AG08395 (cell line): Measurements from ENCODE around the gene RNF208.
"Not testable (repeated sequence)": the region's sequence is repeated elsewhere in the genome, so short reads cannot be mapped to it uniquely, and the experiment has no call there.

ENCODE experiments used
- DNase-seq: peaks from one replicate; pipeline ENCODE4 v3.0.0; 2012; ENCODE audit warnings: mixed read lengths, low spot score

Gene RNF208, protein sequence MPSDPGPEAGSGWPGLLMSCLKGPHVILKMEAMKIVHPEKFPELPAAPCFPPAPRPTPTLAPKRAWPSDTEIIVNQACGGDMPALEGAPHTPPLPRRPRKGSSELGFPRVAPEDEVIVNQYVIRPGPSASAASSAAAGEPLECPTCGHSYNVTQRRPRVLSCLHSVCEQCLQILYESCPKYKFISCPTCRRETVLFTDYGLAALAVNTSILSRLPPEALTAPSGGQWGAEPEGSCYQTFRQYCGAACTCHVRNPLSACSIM

DNA sequence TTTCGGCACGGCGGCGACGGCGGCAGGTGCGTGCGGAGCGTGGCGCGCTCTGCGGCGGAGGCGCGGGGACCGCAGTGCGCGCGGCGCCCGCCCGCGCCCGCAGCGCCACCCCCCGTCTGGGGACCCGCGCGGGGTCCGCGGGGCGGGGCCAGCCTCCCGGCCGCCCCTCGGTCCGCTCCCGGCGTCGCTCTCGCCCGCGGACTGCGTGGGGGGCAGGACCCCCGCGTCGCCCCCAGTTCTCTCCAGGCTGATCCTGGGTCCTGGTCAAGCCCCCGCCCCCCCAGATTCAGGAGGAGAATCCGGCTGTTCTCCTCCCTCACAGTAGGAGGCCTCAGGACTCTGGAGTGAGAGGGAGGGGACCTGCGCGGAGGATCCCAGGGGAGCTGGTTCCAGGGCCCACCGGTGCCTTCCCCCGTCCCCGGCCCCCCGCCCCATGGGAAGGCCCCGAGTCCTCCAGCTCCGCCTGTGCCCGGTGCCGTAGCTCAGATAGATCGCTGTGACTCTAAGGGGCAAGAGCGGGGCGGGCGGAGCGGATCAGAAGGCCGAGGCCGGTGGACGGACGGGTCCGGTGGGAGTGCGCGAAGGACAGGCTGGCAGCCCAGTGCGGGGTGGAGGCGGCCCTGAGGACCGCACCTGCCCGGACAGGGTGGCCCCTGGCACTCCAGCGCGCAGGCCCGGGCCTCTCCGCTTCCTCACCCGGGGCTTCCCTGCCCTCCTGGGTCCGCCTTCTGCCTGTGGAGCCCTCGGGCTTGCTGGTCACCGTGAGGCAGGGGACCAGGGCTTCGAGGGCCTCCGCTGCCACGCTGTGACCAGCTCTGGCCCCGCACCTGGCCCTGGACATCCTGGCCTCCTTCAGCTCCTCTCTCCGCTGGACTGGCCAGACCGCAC lies at the start of gene RNF208:
Gene RNF208, minus strand, starts transcription at position 51 of the 888 bp plus-strand sequence. CDS start 1,028 bp downstream, outside the sequence.
- no peak for DNase-seq

DNA sequence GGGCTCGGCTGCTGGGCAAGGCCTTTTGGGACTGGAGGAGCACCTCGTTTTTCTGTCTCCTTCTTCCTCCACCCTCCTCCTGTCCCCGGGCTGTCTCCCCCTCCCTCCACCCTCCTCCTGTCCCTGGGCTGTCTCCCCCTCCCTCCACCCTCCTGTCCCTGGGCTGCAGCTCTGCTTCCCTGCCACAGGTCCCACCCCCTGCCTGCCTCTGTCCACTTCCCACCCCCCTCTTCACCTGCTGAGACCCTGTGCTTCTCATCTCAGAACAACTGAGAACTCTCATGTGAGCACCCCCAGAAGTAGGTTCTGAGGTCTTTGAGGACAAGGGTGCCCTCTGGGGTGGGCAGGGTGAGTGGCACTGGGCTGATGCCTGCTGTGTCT lies 49.6 kb upstream of the RNF208 start:
- no peak for DNase-seq

DNA sequence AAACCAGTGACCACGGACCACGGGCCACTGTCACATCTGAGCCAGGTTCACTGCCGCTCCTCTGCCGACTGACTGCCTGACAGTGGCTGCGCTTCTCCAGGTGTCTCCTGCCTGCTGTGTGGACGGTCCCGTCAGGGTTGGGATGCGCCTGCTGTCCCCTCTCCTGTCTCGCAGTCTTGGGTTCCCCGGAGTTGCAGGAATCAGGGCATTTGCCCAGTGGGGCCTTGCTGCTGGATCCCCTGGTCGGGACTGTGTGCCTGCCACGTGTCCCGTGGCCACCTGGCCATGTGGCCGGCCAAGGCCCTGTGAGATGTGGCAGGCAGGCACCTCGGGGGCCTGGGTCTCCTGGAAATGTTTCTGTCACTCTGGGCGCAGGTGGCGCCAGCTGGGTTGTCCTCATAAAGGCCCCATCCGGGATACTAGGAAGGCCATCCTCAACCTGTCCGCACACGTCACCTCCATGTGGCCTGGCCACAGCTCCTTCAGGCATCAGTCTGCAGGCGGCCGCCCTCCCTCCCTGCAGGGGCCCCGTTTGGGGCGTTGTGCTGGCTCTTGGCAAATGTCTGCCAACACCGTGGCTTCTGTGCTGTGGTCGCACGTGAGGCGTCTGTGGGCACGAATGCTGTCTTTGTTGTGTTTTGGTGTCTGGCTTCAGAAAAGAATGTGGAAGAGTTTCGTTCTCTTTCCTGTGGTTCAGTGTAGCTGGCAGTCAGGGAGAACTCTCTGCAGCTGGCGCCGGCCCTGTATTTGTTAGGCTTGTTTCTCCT lies 49.1 kb upstream of the RNF208 start:
- DNase-seq, result no peak

DNA sequence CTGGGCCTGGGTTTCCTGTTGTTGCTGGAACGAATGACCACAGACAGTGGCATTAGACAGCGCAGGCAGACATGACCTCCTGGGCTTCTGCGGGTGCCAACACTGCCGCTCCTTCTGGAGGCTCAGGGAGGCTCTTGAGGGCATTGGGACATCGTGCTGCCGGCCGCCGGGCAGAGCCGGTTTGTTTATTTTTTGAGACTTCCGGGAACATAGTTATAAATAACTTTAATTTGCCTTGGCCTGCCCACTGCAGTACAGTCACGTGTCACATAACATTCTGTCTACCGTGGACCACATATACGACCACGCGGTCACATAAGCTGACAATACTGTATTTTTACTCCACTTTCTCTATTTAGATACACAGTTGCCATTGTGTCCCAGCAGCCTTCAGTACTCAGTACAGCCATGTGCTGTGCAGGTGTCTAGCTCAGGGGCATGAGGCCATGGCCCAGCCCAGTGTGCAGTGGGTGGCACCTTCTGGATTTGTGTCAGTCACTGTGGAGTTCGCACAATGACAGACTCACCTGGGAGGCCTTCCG lies 47.3 kb upstream of the RNF208 start:
- peak; percentile 55 for DNase-seq

DNA sequence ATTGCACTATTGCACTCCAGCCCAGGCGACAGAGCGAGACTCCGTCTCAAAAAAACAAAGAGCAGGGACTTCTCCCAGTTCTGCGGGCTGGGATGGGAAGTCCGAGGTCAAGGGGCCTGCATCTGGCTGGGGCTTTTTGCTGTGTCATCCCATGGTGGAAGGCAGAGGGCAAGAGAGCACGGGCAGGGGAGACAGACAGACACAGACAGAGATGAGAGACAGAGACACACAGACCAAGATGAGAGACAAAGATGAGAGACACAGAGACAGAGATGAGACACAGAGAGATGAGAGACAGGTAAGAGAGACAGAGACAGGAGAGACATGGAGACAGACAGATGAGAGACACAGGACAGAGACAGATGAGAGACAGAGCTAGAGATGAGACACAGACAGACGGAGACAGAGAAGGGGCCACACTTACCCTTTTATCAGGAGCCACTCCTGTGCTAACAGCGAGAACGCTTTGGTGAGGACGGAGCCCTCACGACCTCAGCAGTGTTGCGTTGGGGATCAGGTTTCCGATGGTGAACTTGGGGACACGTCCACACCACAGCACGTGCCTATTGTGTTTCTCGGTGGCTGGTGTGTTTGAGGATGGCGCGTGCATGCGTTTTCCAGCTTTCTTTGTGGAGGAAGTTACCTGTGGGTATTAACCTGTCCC lies 46.6 kb upstream of the RNF208 start:
- no peak for DNase-seq

DNA sequence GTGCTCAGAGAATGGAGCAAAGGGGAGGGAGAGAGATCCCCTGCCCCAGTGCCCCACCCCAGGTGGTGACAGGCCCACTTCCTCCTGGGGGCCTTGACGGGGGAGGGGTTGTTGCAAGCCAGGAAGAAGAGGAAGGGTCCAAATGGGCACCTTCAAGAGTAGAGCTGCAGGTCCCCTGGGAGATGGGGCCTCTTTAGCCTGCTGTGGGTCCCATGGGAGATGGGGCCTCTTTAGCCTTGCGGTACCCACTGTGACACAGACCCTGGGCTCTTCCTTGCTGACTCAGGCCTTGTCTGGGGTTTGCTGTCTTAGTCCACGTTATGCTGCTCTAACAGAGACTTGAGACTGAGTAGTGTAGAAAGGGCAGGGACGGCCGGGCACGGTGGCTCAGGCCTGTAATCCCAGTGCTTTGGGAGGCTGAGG lies 45.9 kb upstream of the RNF208 start:
- no peak for DNase-seq

DNA sequence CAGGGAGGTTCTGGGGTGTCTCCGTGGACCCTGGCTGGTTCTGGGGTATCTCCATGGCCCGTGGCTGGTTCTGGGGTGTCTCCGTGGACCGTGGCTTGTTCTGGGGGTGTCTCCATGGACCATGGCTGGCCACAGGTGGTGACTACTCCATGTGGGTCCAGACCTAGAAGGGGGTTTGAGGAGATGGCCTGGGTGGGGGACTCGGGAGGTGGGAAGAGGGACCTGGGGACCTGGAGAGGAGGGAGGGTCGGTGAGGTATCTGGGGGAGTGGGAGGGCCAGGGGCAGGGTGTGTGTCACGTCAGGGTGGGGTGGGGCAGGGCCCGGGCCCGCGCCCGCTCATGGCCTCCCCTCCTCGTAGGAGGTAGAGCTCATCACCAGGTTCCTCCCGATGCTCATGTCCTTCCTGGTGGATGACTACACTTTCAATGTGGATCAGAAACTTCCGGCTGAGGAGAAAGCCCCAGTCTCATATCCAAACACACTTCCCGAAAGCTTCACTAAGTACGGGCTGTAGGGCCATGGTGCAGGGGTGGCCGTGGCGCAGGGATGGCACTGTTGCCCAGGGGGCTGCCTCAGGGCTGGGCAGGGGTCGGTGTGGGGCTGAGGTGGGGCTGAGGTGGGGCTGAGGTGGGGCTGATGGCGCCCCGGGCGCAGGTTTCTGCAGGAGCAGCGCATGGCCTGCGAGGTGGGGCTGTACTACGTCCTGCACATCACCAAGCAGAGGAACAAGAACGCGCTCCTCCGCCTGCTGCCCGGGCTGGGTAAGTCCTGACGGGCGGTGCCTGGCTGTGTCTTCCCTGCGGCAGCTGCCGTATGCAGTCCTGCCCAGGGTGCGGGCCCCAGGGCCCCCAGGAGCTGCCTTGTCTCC lies 44.8 kb upstream of the RNF208 start:
- no peak for DNase-seq

DNA sequence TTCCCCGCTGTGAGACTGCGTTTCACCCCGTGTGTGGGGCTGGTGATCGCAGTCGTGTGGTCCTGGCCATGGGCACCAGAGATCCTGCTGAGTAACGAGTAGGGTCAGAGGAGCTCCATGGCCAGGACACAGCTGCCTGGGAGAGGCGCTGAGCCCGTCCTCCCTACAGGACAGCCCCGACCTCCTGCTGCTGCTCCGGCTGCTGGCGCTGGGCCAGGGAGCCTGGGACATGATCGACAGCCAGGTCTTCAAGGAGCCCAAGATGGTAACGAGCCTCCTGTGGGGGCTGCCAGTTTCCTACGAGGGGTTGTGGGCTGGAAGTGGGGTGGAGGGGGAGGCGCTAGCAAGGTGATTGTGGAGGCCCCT lies 44.1 kb upstream of the RNF208 start:
- no peak for DNase-seq

DNA sequence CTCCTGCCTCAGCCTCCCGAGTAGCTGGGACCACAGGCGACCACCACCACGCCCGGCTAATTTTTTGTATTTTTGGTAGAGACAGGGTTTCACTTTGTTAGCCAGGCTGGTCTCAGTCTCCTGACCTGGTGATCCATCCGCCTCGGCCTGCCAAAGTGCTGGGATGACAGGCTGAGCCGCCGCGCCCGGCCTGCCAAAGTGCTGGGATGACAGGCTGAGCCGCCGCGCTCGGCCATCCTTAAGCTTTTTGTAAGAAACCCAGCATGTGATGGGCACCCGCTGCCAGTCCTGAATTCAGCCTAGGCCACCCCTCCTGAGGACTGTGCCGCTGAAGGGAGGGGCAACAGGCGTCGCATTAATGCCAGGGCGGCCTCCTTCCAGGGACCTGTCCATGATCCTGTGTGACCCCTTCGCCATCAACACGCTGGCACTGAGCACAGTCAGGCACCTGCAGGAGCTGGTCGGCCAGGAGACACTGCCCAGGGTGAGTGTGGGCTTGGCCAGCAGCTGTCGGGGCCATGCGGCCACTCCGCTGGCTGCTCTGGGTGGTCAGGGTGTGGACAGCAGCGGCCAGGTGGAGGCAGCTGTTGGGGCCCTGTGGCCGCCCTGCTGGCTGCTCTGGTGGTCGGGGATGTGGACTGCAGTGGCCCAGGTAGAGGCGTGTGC lies 43.6 kb upstream of the RNF208 start:
- no peak for DNase-seq

DNA sequence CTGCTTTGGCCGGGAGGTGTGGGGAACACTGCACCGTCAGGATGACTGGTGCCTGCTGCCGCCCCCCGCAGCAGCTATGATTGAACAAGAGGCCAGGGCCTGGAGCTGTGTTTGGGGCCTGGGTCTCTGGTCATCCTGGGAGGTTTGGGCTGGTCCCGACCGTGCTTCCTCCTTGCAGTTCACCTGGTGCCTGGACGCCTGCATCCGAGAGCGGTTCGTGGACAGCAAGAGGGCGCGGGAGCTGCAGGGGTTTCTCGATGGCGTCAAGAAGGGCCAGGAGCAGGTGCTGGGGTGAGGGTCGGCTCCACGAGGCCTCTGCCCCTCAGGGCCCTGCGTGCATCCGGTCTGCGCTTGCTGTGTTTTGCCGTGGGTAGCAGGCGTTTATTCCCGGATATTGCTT lies 42.0 kb upstream of the RNF208 start:
- DNase-seq, result no peak

DNA sequence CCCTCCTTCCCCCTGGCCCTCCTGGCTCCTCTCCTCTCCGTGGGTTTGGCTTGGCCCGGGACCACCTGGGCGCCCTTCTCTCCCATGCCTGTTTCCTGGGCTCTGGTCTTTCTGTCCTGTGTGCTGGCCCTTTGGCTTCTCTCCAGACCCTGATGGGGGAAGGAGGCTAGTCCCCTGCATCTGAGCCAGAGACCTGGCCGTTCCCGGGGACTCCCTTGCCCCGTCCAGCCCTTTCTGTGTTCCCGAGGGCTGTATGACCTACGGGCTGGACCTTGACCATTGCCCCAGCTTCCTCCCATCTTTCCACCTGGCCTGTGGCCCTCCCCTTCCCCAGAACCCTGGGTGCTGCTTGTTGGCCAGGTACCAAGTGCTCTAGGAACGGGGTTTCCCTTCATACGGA lies 41.5 kb upstream of the RNF208 start:
- no peak for DNase-seq

DNA sequence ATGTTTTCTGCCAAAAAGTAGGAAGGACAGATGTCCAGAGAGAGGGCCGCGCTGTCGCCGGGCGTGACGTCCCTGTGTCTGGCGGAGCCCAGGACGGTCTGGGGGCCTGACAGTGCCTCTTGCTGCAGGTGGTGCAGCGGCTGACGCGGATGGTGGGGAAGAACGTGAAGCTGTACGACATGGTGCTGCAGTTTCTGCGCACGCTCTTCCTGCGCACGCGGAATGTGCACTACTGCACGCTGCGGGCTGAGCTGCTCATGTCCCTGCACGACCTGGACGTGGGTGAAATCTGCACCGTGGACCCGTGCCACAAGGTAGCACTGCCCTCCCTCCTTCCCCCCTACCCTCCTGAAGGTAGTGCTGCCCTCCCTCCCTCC lies 40.9 kb upstream of the RNF208 start:
- no peak for DNase-seq

DNA sequence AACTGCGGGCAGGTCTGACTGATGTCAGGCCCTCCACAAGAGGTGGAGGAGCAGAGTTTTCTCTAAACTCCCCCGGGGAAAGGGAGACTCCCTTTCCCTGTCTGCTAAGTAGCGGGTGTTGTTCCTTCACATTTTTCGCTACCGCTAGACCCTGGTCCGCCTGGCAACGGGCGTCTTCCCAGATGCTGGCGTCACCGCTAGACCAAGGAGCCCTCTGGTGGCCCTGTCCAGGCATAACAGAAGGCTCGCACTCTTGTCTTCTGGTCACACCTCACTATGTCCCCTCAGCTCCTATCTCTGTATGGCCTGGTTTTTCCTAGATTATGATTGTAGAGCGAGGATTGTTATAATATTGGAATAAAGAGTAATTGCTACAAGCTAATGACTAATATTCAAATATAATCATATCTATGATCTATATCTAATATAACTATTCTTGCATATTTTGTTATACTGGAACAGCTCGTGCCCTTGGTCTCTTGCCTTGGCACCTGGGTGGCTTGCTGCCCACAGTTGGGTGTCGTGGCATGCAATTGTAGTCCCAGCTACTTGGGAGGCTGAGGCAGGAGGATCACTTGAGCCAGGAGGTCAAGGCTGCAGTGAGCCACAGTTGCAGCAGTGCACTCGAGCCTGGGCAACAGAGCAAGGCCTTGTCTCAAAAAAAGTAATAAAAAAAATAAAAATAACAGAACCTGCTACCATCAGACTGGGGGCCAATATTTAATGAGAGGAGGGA lies 40.3 kb upstream of the RNF208 start:
- DNase-seq, result not testable (repeated sequence)

DNA sequence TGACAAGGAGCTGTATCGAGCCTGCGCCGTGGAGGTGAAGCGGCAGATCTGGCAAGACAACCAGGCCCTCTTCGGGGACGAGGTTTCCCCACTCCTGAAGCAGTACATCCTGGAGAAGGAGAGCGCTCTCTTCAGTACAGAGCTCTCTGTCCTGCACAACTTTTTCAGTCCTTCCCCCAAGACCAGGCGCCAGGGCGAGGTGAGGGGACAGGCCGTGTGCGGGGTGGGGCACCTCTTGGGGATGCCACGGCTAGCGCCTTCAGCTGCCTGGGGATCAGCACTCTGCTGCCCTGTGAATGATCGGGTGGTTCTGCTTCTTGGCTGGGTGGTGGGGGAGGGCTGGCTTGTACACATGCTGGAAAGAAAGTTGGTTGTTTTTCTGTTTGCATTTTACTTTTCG lies 34.8 kb upstream of the RNF208 start:
- no peak for DNase-seq

DNA sequence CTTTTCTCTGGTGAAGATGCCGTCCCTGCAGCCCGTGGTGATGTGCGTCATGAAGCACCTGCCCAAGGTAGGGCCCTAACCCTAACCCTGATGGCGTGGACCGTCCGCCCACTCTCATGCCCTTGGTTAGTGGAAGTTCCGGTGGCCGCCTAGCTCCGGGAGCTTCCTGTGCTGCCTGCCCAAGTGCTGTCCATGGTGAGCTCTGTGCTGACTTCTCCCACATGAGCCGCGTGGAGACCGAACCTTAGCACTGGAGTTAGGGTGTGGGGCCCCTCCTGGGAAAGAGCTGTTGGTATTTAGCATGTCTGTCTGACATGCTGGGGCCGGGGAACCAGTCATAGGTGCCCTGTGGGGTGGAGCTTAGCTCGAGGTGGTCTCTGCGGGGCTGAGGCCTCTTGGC lies 34.3 kb upstream of the RNF208 start:
- DNase-seq, result no peak

DNA sequence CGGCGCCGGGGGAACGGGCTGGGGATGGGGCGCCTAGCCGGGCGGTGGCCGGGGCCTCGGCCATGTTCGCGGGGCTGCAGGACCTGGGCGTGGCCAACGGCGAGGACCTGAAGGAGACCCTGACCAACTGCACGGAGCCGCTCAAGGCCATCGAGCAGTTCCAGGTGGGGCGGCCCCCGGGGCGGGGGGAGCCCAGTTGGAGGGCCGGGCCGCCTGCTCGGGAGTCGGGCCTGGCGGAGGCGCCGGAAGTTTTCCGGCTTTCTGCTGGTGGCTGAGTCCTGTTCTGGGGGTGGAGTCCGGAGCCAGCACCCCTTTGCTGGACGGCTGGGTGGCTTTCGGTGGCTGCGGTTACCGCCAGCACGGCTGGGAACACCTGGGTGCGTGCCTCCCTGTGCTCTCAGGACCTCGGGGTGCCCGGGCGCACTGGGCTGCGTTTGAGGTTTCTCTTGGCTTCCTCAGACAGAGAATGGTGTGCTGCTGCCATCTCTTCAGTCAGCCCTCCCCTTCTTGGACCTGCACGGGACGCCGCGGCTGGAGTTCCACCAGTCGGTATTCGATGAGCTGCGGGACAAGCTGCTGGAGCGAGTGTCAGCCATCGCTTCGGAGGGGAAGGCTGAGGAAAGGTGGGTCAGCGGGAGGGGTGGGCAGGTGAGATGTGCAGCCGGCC lies 33.5 kb upstream of the RNF208 start:
- DNase-seq, result peak; percentile 35

DNA sequence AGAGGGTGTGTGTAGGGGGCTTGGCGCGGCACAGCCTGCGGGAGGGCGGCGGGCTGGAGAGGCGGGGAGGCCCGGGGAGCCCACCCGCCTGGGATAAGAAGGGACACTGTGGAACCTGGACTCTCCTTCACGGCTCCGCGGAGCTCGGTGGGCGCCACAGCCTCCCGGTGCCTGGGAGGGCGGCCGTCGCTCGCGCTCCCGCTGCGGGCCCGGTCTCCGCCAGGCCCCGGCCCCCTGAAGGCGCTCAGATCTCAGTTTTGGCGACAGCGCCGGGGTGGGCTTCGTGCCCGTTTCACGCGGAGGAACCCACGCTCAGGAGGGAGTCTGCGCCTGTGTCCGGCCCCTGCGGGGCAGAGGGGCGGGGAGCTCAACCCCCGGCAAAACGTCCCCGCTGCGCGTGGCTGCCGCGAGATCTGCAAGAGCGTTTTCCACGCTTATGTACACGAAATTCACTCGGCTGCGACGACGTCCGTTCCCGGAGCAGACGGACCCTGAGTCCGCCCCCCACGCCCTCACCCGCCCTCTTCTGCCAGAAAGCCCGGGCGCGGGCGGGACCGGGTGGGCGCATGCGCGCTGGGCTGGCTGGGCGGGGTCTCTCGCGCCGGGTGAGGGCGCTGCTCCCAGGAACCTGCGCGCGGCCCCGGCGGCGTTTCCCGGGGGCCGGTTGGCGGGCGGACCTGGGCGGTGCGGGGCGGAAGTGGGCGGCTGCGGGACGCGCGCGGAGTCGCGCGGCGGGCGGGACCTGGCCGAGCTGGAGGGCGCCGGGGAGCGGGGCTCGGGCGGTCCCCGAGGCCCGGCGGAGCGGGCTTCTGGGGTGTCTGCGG lies 32.8 kb upstream of the RNF208 start, which contains the start of gene NELFB:
Gene NELFB, plus strand, starts transcription at position 704 of the 824 bp plus-strand sequence.
- peak; percentile 100 for DNase-seq
